ENCODE data around the gene BANF2. TPM values are rescaled to one million over a fixed set of nuclear protein-coding genes. Genes with fewer than 3 reads are reported as not detected.

Gene BANF2
- total and polyA plus RNA-seq, 2 of the 13 experiments (the other 11 are each of a cell fraction or from before 2014, with no cell fraction given): 0.35 TPM; not detected in 1

GRCh38 chr20:17661121-17661744, 38.5 kb upstream of the BANF2 start (continued):
- no peak for TF ChIP-seq ZNF720 (CRISPR knock-in tag; IDR thresholded peaks at IDR 0.05)
- TF ChIP-seq ZNF451 (CRISPR knock-in tag; IDR thresholded peaks at IDR 0.05): no peak
- no peak for TF ChIP-seq SIN3B (IDR thresholded peaks at IDR 0.05; ENCODE audit: low read length)
- TF ChIP-seq ZNF724P (CRISPR knock-in tag; IDR thresholded peaks at IDR 0.05; ENCODE audit: borderline replicate concordance): no peak
- no peak for TF ChIP-seq TMF1 (CRISPR knock-in tag; IDR thresholded peaks at IDR 0.05; ENCODE audit: low read depth)
- TF ChIP-seq NFKBIZ (CRISPR knock-in tag; IDR thresholded peaks at IDR 0.05): no peak
- no peak for TF ChIP-seq TEAD2 (CRISPR knock-in tag; IDR thresholded peaks at IDR 0.05)
- TF ChIP-seq TFDP1 (CRISPR knock-in tag; IDR thresholded peaks at IDR 0.05; ENCODE audit: borderline replicate concordance): peak; percentile 14; the same call in 1 of the 2 replicates
- TF ChIP-seq, protein P1, sequence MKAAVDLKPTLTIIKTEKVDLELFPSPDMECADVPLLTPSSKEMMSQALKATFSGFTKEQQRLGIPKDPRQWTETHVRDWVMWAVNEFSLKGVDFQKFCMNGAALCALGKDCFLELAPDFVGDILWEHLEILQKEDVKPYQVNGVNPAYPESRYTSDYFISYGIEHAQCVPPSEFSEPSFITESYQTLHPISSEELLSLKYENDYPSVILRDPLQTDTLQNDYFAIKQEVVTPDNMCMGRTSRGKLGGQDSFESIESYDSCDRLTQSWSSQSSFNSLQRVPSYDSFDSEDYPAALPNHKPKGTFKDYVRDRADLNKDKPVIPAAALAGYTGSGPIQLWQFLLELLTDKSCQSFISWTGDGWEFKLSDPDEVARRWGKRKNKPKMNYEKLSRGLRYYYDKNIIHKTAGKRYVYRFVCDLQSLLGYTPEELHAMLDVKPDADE (CRISPR knock-in tag; IDR thresholded peaks at IDR 0.05): no peak
- TF ChIP-seq TCF7L2 (IDR thresholded peaks at IDR 0.05; ENCODE audit: low read depth, low read length): no peak
- no peak for TF ChIP-seq CHD4 (IDR thresholded peaks at IDR 0.05; ENCODE audit: borderline replicate concordance, low read length)
- no peak for TF ChIP-seq FOXC1 (CRISPR knock-in tag; IDR thresholded peaks at IDR 0.05; ENCODE audit: borderline replicate concordance)
- peak; percentile 41; the same call in 1 of the 2 replicates for TF ChIP-seq NCOA2 (CRISPR knock-in tag; IDR thresholded peaks at IDR 0.05)
- TF ChIP-seq PTBP1 (IDR thresholded peaks at IDR 0.05; ENCODE audit: low read depth, low read length, poor library complexity, severe bottlenecking): no peak
- TF ChIP-seq ZNF761 (CRISPR knock-in tag; conservative IDR thresholded peaks at IDR 0.05): no peak
- no peak for TF ChIP-seq DZIP1 (CRISPR knock-in tag; IDR thresholded peaks at IDR 0.05)
- no peak for TF ChIP-seq PRPF4 (IDR thresholded peaks at IDR 0.05; ENCODE audit: low read depth, low read length, poor library complexity, severe bottlenecking)
- TF ChIP-seq FUBP1 (CRISPR knock-in tag; IDR thresholded peaks at IDR 0.05; ENCODE audit: borderline replicate concordance): no peak
- TF ChIP-seq ZMYM3 (CRISPR knock-in tag; IDR thresholded peaks at IDR 0.05): 0 out of 2 replicates have a peak, but pooled peaks have one; percentile 9
- TF ChIP-seq ZC3H4 (CRISPR knock-in tag; IDR thresholded peaks at IDR 0.05; ENCODE audit: borderline replicate concordance): no peak
- TF ChIP-seq ATF3 (CRISPR knock-in tag; IDR thresholded peaks at IDR 0.05): no peak
- 0 out of 2 replicates have a peak, but pooled peaks have one; percentile 19 for TF ChIP-seq MEIS1 (CRISPR knock-in tag; IDR thresholded peaks at IDR 0.05; ENCODE audit: borderline replicate concordance)
- no peak for TF ChIP-seq ZNF589 (CRISPR knock-in tag; conservative IDR thresholded peaks at IDR 0.05)
- TF ChIP-seq SYNCRIP (IDR thresholded peaks at IDR 0.05; ENCODE audit: insufficient read depth, low read depth, low read length): no peak

Measured in HepG2 (cell line).